HepG2 (cell line): Measurements from ENCODE around the gene PPP2R5D. TPM values are rescaled to one million over a fixed set of nuclear protein-coding genes. Genes with fewer than 3 reads are reported as not detected.

Experiments used
- CBX1 ChIP-seq: IDR thresholded peaks from one replicate; pipeline ENCODE4 v1.6.1; 2016; ENCODE audit warnings: antibody characterized with exemption, low read depth
- EEA1 ChIP-seq: sonication (generic); formaldehyde crosslinking; IDR thresholded peaks from 2 replicates; pipeline ENCODE4 v1.5.1; 2020; ENCODE audit warnings: mild to moderate bottlenecking, missing genetic modification reagents, borderline replicate concordance
- ELF3 ChIP-seq: IDR thresholded peaks from 2 replicates; pipeline ENCODE4 v1.6.1; 2016; ENCODE audit warnings: missing genetic modification reagents, missing compliant biosample characterization
- MAFG ChIP-seq: sonication (generic); formaldehyde crosslinking; IDR thresholded peaks from 2 replicates; pipeline ENCODE4 v1.5.1; 2020; ENCODE audit warnings: mild to moderate bottlenecking, missing genetic modification reagents
- MBD4 ChIP-seq: IDR thresholded peaks from 2 replicates; pipeline ENCODE4 v1.6.1; 2012; ENCODE audit warnings: low read length, inconsistent platforms, borderline replicate concordance
- MTA1 ChIP-seq: sonication (generic); formaldehyde crosslinking; IDR thresholded peaks from 2 replicates; pipeline ENCODE4 v1.4.0; 2020; ENCODE audit warnings: missing genetic modification reagents, mild to moderate bottlenecking, borderline replicate concordance
- PHF5A ChIP-seq: IDR thresholded peaks from one replicate; pipeline ENCODE4 v1.6.1; 2018; ENCODE audit warnings: low read depth, missing genetic modification reagents; ENCODE audit not compliant: unreplicated experiment
- SIN3A ChIP-seq: IDR thresholded peaks from 2 replicates; pipeline ENCODE4 v1.6.1; 2011; ENCODE audit warnings: low read depth, mild to moderate bottlenecking, control low read depth, low read length, borderline replicate concordance
- SNAI1 ChIP-seq: sonication (generic); formaldehyde crosslinking; IDR thresholded peaks from 2 replicates; pipeline ENCODE4 v1.5.0; 2020; ENCODE audit warnings: mild to moderate bottlenecking, missing genetic modification reagents, borderline replicate concordance
- SP5 ChIP-seq: IDR thresholded peaks from 2 replicates; pipeline ENCODE4 v1.6.1; 2016; ENCODE audit warnings: low read depth, borderline replicate concordance
- ZBTB42 ChIP-seq: sonication (generic); formaldehyde crosslinking; IDR thresholded peaks from 2 replicates; pipeline ENCODE4 v1.5.0; 2020; ENCODE audit warnings: mild to moderate bottlenecking, missing genetic modification reagents
- ZNF10 ChIP-seq: sonication (generic); formaldehyde crosslinking; IDR thresholded peaks from 2 replicates; pipeline ENCODE4 v1.4.0; 2020; ENCODE audit warnings: mild to moderate bottlenecking, low read depth, missing genetic modification reagents, borderline replicate concordance
- ZNF251 ChIP-seq: sonication (generic); formaldehyde crosslinking; IDR thresholded peaks from 2 replicates; pipeline ENCODE4 v1.9.0; 2021; ENCODE audit warnings: mild to moderate bottlenecking, missing genetic modification reagents
- ZNF33A ChIP-seq: sonication (generic); formaldehyde crosslinking; IDR thresholded peaks from 2 replicates; pipeline ENCODE4 v1.5.1; 2020; ENCODE audit warnings: missing genetic modification reagents, mild to moderate bottlenecking, moderate library complexity, borderline replicate concordance
- ZNF33B ChIP-seq: sonication (generic); formaldehyde crosslinking; IDR thresholded peaks from 2 replicates; pipeline ENCODE4 v1.5.1; 2020; ENCODE audit warnings: mild to moderate bottlenecking, missing genetic modification reagents
- ZNF879 ChIP-seq: sonication (generic); formaldehyde crosslinking; IDR thresholded peaks from 2 replicates; pipeline ENCODE4 v1.8.1; 2023; ENCODE audit warnings: missing genetic modification reagents
- ZSCAN21 ChIP-seq: sonication (generic); formaldehyde crosslinking; IDR thresholded peaks from 2 replicates; pipeline ENCODE4 v1.8.0; 2022; ENCODE audit warnings: mild to moderate bottlenecking, missing genetic modification reagents, moderate library complexity, borderline replicate concordance
- polyA plus RNA-seq, 8 experiments: library from polyadenylated mRNA; depleted of rRNA in 3 of 8; stranded (reverse) in 7 of 8; unstranded in 1 of 8; fragments of >200 nt; fragmentation: Illumina TruSeq in 4 of 8; extraction: Trizol in 4 of 8; gene quantifications; 2 replicates each; pipeline versions ENCODE4 v1.2.1 to v1.2.3, GENCODE V29; 2011 to 2016; ENCODE audit warnings: low read depth in 4 of 8, missing spikeins in 1 of 8, mixed read lengths in 1 of 8; ENCODE audit not compliant: insufficient read depth in 1 of 8
- total RNA-seq, 5 experiments: library from RNA; depleted of rRNA; stranded (reverse); fragments of >200 nt; fragmentation: Illumina TruSeq; extraction: Trizol; gene quantifications; 2 replicates each; pipeline ENCODE4 v1.2.3, GENCODE V29; 2016; ENCODE audit warnings: low read depth in 1 of 5
- TF ChIP-seq, protein P1 (sequence below): sonication (generic); formaldehyde crosslinking; conservative IDR thresholded peaks from 2 replicates; pipeline ENCODE4 v1.8.0; 2022; ENCODE audit warnings: mild to moderate bottlenecking, moderate library complexity, missing genetic modification reagents
- TF ChIP-seq, protein P2 (sequence below): sonication (generic); formaldehyde crosslinking; IDR thresholded peaks from 2 replicates; pipeline ENCODE4 v1.5.1; 2020; ENCODE audit warnings: missing genetic modification reagents, mild to moderate bottlenecking, borderline replicate concordance
- TF ChIP-seq, protein P3 (sequence below): sonication (generic); formaldehyde crosslinking; IDR thresholded peaks from 2 replicates; pipeline ENCODE4 v1.5.0; 2020; ENCODE audit warnings: missing genetic modification reagents
- TF ChIP-seq, protein P4 (sequence below): IDR thresholded peaks from 2 replicates; pipeline ENCODE4 v1.6.1; 2016; ENCODE audit warnings: control low read depth
- TF ChIP-seq, protein P5 (sequence below): sonication (generic); formaldehyde crosslinking; IDR thresholded peaks from 2 replicates; pipeline ENCODE4 v1.4.0; 2020; ENCODE audit warnings: missing genetic modification reagents

Gene PPP2R5D
- total and polyA plus RNA-seq, 2 of the 13 experiments (the other 11 are each of a cell fraction or from before 2014, with no cell fraction given), result 53.7 to 60.4 TPM

DNA sequence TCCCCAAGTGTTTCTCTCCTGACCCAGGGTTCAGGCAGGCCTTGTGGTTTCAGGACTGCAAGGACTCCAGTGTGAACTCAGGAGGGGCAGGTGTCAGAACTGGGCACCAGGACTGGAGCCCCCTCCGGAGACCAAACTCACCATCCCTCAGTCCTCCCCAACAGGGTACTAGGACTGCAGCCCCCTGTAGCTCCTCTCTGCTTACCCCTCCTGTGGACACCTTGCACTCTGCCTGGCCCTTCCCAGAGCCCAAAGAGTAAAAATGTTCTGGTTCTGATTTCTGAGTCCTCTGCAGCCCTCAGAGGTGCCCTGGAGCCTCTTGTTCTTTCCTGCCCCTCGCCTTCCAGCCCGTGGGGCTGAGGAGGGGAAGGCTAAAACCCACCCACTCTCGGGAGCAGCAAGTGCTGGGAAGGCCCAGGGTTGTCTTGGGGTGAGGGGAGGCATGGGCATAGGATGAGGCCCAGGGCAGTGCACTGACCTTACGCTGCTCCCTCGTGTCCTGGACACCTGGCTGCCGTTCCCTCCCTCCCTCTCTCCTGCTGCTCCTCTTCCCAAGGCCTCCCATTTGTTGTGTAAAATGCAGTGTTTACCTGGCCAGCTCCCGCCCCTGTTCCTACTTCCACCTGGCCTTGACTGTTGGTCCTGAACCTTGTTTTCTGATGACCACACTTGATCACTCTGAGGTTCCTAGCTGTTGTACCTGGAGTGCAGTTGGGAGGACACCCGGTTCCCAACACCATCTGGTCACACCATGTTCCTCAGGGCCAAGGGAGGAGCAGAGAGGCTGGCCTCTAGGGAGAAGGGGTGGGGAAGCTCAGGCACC is 45.2 kb upstream of the PPP2R5D start (continued):
- TF ChIP-seq PHF5A (CRISPR knock-in tag), result peak; percentile 74
- TF ChIP-seq ZNF33B, result no peak
- peak; percentile 89; the same call in 1 of the 2 replicates for TF ChIP-seq ZNF251 (CRISPR knock-in tag)
- peak; percentile 84 for TF ChIP-seq ELF3 (CRISPR knock-in tag)
- TF ChIP-seq, protein P1, sequence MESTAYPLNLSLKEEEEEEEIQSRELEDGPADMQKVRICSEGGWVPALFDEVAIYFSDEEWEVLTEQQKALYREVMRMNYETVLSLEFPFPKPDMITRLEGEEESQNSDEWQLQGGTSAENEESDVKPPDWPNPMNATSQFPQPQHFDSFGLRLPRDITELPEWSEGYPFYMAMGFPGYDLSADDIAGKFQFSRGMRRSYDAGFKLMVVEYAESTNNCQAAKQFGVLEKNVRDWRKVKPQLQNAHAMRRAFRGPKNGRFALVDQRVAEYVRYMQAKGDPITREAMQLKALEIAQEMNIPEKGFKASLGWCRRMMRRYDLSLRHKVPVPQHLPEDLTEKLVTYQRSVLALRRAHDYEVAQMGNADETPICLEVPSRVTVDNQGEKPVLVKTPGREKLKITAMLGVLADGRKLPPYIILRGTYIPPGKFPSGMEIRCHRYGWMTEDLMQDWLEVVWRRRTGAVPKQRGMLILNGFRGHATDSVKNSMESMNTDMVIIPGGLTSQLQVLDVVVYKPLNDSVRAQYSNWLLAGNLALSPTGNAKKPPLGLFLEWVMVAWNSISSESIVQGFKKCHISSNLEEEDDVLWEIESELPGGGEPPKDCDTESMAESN (CRISPR knock-in tag), result no peak
- no peak for TF ChIP-seq CBX1
- no peak for TF ChIP-seq ZNF10 (CRISPR knock-in tag)
- peak; percentile 99 for TF ChIP-seq MTA1 (CRISPR knock-in tag)
- no peak for TF ChIP-seq SIN3A
- no peak for TF ChIP-seq MBD4
- 0 out of 2 replicates have a peak, but pooled peaks have one; percentile 77 for TF ChIP-seq ZBTB42 (CRISPR knock-in tag)
- peak; percentile 96 for TF ChIP-seq SP5
- no peak for TF ChIP-seq SNAI1 (CRISPR knock-in tag)
- TF ChIP-seq, protein P2, sequence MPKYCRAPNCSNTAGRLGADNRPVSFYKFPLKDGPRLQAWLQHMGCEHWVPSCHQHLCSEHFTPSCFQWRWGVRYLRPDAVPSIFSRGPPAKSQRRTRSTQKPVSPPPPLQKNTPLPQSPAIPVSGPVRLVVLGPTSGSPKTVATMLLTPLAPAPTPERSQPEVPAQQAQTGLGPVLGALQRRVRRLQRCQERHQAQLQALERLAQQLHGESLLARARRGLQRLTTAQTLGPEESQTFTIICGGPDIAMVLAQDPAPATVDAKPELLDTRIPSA, result peak; percentile 45
- no peak for TF ChIP-seq MAFG (CRISPR knock-in tag)
- no peak for TF ChIP-seq ZNF879 (CRISPR knock-in tag)
- TF ChIP-seq EEA1 (CRISPR knock-in tag), result 0 out of 2 replicates have a peak, but pooled peaks have one; percentile 54
- TF ChIP-seq, protein P3, sequence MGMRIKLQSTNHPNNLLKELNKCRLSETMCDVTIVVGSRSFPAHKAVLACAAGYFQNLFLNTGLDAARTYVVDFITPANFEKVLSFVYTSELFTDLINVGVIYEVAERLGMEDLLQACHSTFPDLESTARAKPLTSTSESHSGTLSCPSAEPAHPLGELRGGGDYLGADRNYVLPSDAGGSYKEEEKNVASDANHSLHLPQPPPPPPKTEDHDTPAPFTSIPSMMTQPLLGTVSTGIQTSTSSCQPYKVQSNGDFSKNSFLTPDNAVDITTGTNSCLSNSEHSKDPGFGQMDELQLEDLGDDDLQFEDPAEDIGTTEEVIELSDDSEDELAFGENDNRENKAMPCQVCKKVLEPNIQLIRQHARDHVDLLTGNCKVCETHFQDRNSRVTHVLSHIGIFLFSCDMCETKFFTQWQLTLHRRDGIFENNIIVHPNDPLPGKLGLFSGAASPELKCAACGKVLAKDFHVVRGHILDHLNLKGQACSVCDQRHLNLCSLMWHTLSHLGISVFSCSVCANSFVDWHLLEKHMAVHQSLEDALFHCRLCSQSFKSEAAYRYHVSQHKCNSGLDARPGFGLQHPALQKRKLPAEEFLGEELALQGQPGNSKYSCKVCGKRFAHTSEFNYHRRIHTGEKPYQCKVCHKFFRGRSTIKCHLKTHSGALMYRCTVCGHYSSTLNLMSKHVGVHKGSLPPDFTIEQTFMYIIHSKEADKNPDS (CRISPR knock-in tag), result peak; percentile 96
- TF ChIP-seq, protein P4, sequence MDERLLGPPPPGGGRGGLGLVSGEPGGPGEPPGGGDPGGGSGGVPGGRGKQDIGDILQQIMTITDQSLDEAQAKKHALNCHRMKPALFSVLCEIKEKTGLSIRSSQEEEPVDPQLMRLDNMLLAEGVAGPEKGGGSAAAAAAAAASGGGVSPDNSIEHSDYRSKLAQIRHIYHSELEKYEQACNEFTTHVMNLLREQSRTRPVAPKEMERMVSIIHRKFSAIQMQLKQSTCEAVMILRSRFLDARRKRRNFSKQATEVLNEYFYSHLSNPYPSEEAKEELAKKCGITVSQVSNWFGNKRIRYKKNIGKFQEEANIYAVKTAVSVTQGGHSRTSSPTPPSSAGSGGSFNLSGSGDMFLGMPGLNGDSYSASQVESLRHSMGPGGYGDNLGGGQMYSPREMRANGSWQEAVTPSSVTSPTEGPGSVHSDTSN (CRISPR knock-in tag), result no peak
- TF ChIP-seq, protein P5, sequence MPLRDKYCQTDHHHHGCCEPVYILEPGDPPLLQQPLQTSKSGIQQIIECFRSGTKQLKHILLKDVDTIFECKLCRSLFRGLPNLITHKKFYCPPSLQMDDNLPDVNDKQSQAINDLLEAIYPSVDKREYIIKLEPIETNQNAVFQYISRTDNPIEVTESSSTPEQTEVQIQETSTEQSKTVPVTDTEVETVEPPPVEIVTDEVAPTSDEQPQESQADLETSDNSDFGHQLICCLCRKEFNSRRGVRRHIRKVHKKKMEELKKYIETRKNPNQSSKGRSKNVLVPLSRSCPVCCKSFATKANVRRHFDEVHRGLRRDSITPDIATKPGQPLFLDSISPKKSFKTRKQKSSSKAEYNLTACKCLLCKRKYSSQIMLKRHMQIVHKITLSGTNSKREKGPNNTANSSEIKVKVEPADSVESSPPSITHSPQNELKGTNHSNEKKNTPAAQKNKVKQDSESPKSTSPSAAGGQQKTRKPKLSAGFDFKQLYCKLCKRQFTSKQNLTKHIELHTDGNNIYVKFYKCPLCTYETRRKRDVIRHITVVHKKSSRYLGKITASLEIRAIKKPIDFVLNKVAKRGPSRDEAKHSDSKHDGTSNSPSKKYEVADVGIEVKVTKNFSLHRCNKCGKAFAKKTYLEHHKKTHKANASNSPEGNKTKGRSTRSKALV, result 0 out of 2 replicates have a peak, but pooled peaks have one; percentile 27
- no peak for TF ChIP-seq ZNF33A
- peak; percentile 91; the same call in 1 of the 2 replicates for TF ChIP-seq ZSCAN21 (CRISPR knock-in tag)
